HCT116 (cell line): ENCODE measurements around the gene TBC1D1.

ENCODE experiments used
- CEBPB ChIP-seq: IDR thresholded peaks from 2 replicates; pipeline ENCODE4 v1.6.1; 2012; ENCODE audit warnings: low read depth
- EGR1 ChIP-seq: IDR thresholded peaks from 2 replicates; pipeline ENCODE4 v1.6.1; 2012; ENCODE audit warnings: low read depth
- EZH2 ChIP-seq: fragments of 200-600 bp; sonication (generic); IDR thresholded peaks from 2 replicates; pipeline ENCODE4 v1.6.1; 2017; ENCODE audit warnings: antibody characterized with exemption, mixed run types
- EZH2phosphoT487 ChIP-seq: fragments of 200-600 bp; IDR thresholded peaks from 2 replicates; pipeline ENCODE4 v1.6.1; 2018; ENCODE audit warnings: antibody characterized with exemption, borderline replicate concordance
- POLR2A ChIP-seq: IDR thresholded peaks from 2 replicates; pipeline ENCODE4 v1.7.0; 2011; ENCODE audit warnings: borderline replicate concordance; ENCODE audit not compliant: insufficient read depth, insufficient read length; ENCODE audit errors: extremely low read depth
- POLR2AphosphoS5 ChIP-seq: IDR thresholded peaks from 2 replicates; pipeline ENCODE4 v1.6.1; 2011; ENCODE audit warnings: mild to moderate bottlenecking, low read depth, low read length, moderate library complexity
- RAD21 ChIP-seq: IDR thresholded peaks from 2 replicates; pipeline ENCODE4 v1.6.1; 2012; ENCODE audit warnings: low read depth, mild to moderate bottlenecking
- SIN3A ChIP-seq: IDR thresholded peaks from 2 replicates; pipeline ENCODE4 v1.6.1; 2012; ENCODE audit warnings: low read depth
- YY1 ChIP-seq: IDR thresholded peaks from 2 replicates; pipeline ENCODE4 v1.6.1; 2011; ENCODE audit warnings: low read length, low read depth, moderate library complexity, mild to moderate bottlenecking; ENCODE audit not compliant: insufficient replicate concordance; ENCODE audit errors: extremely low read depth
- ZNF274 ChIP-seq: fragments of 200-500 bp; sonication (Bioruptor generic); IDR thresholded peaks from 2 replicates; pipeline ENCODE4 v1.6.1; 2014; ENCODE audit warnings: mild to moderate bottlenecking, low read depth, low read length, inconsistent platforms
- TF ChIP-seq, protein P1 (sequence below), 3 experiments: fragments of 200-600 bp in 1 of 3; sonication (generic) in 1 of 3; IDR thresholded peaks in 2 of 3; conservative IDR thresholded peaks in 1 of 3; 2 replicates each; pipeline ENCODE4 v1.5.1; 2012 to 2017; ENCODE audit warnings: low read depth in 2 of 3, low read length in 2 of 3, antibody characterized with exemption in 1 of 3, borderline replicate concordance in 1 of 3, control low read depth in 1 of 3, mild to moderate bottlenecking in 1 of 3, mixed read lengths in 1 of 3, mixed run types in 1 of 3, moderate library complexity in 1 of 3; ENCODE audit not compliant: insufficient read depth in 1 of 3
- TF ChIP-seq, protein P2 (sequence below): IDR thresholded peaks from 2 replicates; pipeline ENCODE4 v1.6.1; 2012; ENCODE audit warnings: low read depth
- TF ChIP-seq, protein P3 (sequence below): IDR thresholded peaks from 2 replicates; pipeline ENCODE4 v1.6.1; 2012

DNA sequence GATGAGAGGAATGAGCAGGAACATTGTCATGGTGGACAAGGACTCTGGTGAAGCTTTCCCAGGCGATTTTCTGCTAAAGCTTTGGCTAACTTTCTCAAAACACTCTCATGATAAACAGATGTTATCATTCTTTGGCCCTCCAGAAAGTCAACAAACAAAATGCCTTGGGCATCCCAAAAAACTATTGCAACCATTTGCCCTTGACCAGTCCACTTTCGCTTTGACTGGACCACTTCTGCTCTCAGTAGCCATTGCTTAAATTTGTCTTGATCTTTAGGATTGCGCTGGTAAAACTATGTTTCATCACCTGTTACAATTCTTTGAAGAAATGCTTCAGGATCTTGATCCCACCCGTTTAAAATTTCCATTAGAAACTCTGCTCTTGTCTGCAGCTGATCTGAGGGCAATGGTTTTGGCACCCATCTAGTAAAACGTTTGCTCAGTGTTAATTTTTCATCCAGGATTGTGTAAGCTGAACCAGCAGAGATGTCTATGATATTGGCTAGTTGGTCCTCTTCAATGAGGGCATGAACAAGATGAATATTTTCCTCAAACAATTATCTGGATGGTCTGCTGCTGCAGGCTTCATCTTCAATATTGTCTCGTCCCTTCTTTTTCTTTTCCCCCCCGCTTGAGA is 14.8 kb downstream of the TBC1D1 start:
- no peak for TF ChIP-seq ZNF274
- TF ChIP-seq, protein P1, sequence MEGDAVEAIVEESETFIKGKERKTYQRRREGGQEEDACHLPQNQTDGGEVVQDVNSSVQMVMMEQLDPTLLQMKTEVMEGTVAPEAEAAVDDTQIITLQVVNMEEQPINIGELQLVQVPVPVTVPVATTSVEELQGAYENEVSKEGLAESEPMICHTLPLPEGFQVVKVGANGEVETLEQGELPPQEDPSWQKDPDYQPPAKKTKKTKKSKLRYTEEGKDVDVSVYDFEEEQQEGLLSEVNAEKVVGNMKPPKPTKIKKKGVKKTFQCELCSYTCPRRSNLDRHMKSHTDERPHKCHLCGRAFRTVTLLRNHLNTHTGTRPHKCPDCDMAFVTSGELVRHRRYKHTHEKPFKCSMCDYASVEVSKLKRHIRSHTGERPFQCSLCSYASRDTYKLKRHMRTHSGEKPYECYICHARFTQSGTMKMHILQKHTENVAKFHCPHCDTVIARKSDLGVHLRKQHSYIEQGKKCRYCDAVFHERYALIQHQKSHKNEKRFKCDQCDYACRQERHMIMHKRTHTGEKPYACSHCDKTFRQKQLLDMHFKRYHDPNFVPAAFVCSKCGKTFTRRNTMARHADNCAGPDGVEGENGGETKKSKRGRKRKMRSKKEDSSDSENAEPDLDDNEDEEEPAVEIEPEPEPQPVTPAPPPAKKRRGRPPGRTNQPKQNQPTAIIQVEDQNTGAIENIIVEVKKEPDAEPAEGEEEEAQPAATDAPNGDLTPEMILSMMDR (IDR thresholded peaks at IDR 0.05 in 2 of 3, conservative IDR thresholded peaks at IDR 0.05 in 1 of 3; ENCODE audit: borderline replicate concordance in 1 of 3, insufficient read depth in 1 of 3, low read depth in 2 of 3, low read length in 2 of 3): no peak
- TF ChIP-seq RAD21: no peak
- TF ChIP-seq POLR2A: no peak
- no peak for TF ChIP-seq POLR2AphosphoS5
- TF ChIP-seq, protein P2, sequence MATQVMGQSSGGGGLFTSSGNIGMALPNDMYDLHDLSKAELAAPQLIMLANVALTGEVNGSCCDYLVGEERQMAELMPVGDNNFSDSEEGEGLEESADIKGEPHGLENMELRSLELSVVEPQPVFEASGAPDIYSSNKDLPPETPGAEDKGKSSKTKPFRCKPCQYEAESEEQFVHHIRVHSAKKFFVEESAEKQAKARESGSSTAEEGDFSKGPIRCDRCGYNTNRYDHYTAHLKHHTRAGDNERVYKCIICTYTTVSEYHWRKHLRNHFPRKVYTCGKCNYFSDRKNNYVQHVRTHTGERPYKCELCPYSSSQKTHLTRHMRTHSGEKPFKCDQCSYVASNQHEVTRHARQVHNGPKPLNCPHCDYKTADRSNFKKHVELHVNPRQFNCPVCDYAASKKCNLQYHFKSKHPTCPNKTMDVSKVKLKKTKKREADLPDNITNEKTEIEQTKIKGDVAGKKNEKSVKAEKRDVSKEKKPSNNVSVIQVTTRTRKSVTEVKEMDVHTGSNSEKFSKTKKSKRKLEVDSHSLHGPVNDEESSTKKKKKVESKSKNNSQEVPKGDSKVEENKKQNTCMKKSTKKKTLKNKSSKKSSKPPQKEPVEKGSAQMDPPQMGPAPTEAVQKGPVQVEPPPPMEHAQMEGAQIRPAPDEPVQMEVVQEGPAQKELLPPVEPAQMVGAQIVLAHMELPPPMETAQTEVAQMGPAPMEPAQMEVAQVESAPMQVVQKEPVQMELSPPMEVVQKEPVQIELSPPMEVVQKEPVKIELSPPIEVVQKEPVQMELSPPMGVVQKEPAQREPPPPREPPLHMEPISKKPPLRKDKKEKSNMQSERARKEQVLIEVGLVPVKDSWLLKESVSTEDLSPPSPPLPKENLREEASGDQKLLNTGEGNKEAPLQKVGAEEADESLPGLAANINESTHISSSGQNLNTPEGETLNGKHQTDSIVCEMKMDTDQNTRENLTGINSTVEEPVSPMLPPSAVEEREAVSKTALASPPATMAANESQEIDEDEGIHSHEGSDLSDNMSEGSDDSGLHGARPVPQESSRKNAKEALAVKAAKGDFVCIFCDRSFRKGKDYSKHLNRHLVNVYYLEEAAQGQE: no peak
- no peak for TF ChIP-seq EGR1
- TF ChIP-seq, protein P3, sequence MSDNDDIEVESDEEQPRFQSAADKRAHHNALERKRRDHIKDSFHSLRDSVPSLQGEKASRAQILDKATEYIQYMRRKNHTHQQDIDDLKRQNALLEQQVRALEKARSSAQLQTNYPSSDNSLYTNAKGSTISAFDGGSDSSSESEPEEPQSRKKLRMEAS: no peak
- no peak for TF ChIP-seq EZH2
- no peak for TF ChIP-seq CEBPB
- TF ChIP-seq SIN3A: no peak
- TF ChIP-seq YY1: no peak
- no peak for TF ChIP-seq EZH2phosphoT487
